Renal pelvis (tissue), 4 donors: ENCODE data around the gene RMDN3. TPM values are rescaled to one million over a fixed set of nuclear protein-coding genes. Genes with fewer than 3 reads are reported as not detected.

ENCODE experiments used
- DNase-seq: peaks from one replicate; pipeline ENCODE4 v3.0.0-alpha.2; 2013
- polyA plus RNA-seq, 3 donors: library from polyadenylated mRNA; unstranded; fragments of 120-200 nt; gene quantifications; one replicate each; pipeline ENCODE4 v1.2.1, GENCODE V29; 2013; ENCODE audit not compliant: insufficient read length in 3 of 3

RMDN3 gene
- polyA plus RNA-seq, 3 donors, result 40.8 to 46.8 (median 45.2) TPM

DNA sequence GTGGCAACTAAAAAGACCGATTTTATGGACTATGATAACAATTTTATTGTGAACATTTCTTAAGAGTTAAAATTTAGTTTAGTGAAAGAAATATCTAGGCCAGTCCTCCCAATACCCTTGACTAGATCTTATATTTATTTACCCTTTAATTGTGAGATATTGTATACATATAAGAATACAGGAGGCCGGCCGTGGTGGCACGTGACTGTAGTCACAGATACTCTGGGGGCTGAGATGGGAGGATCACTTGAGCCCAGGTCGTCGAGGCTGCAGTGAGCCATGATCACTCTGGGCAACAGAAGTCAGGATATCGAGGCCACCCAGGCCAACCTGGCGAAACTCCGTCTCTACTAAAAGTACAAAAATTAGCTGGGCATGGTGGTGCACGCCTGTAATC, 756 bp upstream of the RMDN3 start:
- no peak for DNase-seq

DNA sequence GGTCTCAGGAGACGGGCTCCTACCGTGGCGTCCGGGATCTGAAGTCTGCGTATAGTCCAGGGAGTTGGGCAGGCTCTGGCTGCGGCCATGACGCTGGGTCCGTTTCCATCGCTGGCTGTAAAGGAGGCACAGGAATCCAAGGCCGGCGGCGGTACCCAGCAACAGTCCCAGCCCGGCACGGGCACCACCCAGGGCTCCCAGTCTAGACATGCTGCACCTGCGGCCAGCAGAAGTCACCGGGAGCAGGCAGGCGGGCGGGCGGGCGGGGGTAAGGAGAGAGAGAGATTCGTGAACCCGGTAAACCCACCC, 526 bp downstream of the RMDN3 start:
- no peak for DNase-seq

DNA sequence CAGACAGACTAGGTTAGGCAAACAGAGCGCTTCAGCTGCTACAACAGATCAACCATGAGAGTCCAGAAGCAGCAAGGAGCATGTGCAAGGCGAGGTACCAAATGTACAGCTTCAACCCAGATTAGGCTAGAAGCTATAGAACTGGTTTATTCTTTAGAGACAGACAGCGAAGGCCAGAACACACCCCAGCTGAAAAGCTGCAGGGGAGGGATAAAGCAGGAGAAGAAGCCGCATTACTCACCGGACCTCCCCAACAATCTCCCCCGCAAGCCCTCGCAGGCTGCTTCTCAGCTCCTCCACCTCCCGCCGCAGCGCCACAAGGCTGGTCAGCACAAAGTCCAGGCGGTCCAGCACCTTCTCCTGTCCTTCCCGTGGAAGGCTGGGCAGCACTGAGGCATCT, 3.3 kb downstream of the RMDN3 start:
- DNase-seq, result no peak

DNA sequence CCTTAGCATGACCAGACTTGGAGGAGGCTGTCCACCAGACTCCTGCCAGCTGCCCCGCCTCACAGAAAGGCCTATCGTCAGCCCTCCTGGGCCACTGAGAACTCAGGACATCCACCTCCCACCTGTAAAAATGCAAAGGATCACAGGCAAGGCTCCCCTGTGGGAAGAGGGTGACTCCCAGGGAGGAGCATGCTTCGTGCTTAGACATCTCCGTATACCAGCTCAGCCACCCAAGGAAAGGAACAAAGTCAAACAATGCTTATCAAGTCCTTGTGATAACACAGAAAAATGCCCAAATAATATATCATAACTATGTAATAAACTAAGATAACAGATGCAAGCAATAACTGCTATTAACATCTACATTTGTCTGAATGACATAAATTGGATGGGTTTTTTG, 4.2 kb downstream of the RMDN3 start:
- DNase-seq, result no peak

DNA sequence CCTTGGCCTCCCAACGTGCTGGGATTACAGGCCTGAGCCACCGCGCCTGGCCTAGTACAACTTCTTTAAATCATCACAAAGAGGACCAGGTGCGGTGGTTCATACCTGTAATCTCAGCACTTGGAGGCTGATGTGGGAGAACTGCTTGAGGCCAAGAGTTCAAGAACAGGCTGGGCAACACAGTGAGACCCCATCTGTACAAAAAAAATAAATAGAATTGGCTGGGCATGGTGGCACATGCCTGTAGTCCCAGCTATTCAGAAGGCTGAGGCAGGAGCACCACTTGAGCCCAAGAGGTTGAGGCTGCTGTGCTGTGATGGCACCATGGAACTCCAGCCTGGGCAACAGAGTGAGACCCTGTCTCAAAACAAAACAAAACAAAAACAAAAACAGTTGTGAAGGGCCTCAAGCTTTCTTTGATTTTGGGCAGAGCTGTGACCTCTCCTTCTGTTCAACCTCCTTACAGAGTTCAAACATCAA, 5.9 kb downstream of the RMDN3 start:
- DNase-seq, result no peak

DNA sequence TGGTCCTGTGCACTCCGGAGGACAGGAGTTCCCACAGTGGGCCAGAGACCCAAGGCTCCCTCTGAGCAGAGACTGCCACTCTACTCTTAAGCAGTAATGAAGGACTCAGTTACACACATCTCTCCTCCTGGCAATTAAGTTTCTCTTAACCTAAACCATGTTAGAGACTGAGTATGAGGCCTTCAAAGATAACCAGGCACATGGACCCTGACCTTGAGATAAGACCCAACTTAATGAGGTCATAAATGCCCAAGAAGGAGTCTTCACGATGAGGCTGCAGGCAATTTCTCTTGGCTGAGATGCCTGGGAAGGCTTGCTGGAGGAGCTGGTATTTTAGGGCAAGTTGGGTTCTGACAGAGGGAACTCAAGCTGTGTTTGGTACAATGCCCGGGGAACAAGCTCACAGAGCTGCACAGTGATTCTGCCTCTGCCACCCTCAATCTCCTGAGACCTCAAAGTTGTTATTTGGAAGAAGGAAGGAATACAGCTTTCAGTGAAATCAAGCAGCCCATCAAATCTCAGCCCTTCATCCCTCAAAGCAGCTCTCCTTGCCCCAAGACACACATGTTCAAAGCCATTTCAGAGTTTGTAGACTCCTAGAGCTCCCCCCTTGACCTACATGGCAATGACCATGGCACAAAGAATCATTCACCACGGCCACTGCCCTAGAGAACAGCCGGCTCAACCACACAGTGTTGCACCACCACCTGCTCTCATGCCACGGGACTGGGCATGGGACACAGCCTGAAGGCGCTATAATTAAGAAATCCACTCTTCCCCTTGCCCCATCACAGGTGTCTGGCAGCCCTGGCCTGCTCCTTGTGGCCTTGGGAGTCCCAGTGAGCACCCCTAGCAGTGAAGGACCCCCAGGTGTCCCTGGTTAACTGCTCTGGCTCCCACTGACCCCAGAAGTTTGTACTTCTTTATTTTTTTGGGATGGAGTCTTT, 7.1 kb downstream of the RMDN3 start:
- no peak for DNase-seq

DNA sequence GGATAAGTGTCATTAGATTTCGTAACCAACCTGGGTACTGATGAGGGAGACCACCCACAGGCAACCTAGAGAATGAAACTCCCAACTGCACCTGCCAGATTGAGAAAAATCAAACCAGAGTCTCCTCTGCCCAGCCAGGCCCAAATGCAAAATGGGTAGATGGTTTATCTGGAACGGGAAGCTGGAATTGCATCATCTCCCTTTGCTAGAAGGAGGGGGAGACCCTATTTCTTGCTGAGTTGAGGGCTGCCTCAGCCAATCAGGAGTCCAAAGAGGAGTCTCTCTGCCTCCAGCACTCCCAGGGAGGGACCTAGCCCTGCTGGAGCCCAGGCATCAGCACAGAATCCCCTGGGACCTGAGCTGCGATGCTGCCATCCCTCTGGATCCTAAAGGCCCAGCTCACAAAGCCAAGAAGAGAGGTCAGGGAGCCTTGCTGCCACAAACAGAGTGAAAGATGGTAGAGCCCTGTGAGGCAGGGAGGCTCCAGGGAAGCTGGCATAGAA, 8.1 kb downstream of the RMDN3 start:
- no peak for DNase-seq

DNA sequence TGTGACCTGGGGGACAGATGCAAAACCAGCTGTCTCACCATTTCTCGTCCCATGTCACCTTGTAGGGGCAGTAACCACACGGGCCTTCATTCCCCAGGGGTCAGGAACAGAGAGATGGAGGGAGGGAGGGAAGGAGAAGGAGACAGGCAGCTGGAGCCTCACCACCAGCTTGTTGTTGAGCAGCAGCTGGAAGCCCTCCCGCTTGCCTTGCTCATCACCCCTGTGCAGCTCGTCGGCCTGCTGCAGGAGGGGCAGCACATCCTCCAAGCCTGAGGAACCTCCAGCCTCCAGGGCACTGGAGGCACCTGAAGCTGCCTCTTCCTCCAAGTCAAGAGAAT, 10.3 kb downstream of the RMDN3 start:
- no peak for DNase-seq

DNA sequence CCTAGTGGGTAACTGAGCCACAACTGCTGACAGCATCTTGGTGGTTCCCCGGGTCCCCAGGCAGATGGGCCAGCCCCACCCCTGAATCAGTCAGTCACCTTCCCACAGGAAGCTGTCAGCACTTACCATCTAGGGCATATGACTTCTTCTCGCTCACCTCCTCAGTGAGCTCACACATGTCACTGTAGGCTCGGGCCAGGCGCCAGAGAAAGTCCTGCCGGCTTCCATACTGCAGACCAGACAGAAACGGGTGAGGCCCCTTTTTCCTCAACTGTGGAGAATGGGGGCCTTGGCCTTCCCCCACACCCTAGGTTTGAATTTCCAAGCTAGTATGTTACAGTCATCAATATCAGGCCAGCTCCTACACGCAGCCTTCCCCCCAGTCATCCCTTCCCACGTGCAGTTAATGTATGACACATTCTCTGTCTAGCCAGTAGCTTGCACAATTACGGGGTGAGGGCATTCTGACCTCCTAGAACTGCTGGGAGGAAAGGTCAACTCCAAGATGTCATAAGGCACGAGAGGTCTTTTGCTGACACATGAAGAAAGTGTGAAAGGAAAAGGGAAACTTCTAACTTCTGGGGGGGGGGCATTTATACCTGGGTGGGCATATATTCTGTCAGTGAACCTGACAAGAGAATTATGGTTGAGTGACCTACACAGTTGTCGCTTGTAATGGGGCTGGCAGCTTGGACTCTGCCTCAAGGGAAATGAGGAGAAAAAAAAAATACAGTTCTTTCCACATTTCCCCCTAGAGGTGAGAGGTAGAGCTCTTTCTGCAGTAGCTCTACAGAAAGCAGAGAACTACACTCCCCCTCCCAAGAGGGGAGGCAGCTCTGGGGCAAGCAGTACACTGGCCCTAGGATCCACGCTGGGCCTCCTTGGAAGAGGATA, 10.9 kb downstream of the RMDN3 start:
- DNase-seq, result no peak

DNA sequence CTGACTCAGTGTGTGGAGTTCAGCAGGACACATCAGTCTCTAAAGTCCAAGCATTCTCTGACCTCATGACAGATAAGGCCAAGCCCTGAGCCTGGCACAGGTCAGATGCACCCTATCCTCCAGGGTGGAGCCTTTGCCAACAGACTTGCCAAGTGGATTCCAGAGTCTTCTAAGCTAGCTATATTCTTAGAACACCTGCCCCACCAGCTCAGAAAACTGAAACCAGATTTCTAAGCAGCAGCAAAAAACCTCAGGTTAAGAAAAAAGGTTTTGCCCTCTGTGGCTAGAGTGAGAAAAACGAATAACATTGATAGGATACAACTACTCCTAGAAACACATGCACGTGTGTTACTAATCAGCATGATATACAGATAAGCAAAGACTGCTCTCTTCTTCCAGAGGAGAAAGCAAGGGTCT, 11.6 kb downstream of the RMDN3 start:
- DNase-seq, result no peak

DNA sequence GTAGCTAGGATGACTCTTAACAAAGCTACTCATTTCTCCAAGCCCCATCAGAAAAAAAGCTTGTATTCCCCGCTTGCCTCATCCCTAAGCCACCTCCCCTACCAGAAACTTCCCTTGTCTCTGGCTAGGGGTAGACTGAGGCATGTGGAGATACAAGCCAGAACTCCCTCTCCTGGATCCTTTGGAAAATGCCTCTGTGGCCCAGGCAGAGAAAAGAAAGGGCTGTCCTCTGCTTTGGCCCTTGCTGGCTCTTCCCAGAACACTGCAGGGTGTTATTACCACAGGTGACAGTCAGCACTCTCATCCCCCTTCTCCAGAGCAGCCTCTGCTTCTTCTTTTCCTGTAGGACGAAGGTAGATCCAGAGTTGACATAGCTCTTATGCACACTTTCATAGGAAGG, 15.2 kb downstream of the RMDN3 start:
- DNase-seq, result no peak

DNA sequence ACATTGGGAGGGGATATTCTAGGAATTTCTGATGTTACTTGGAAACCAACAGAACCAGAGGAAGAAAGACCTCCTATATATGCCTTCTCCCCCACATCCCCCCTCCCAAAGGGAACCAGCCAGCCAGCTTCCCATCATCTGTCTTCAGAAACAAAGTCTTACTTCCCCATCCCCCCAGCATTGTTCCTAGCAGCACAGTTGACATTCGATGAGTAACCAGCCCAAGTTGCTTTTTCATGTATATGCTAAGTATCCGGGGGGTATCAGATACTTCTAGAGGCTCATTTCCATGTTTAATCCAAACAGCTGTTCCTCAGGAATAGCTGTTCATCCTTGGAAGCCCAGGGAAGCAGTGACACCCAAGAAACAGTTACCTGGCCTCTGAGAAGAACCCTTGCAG, 16.0 kb downstream of the RMDN3 start:
- DNase-seq, result no peak

DNA sequence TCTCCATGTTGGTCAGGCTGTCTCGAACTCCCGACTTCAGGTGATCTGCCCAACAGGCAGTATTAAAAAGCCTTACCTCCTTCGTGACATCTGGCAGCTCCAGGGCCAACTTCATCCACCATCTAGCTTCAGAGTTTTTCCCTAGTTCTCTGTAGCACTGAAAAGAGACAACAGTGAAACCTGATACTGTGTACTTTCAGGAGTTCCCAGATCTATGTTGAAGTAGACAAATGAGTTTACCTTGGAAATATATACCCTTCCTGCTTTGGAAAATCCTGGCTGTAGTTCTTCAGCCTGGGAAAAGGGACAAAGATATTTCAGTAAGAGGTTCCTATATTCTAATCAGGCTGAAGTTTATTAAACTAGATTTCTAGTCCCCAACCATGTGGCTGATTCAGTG, 18.0 kb downstream of the RMDN3 start:
- no peak for DNase-seq

DNA sequence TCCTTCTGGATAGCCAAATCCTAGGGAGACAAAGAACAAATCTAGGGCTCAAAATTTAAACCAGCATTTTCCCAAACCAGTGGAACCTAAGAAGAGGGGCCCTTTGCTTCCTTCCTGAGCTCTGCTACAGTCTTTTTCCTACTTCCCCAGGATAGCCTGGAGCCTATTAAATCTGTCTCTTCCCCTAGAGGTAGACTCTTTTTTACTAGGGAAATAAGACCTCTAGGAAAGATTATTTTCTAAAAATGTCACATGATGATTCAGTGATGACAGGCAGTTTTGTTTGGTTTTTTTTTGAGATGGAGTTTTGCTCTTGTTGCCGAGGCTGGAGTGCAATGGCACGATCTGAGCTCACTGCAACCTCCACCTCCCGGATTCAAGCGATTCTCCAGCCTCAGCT, 18.5 kb downstream of the RMDN3 start:
- DNase-seq, result no peak

DNA sequence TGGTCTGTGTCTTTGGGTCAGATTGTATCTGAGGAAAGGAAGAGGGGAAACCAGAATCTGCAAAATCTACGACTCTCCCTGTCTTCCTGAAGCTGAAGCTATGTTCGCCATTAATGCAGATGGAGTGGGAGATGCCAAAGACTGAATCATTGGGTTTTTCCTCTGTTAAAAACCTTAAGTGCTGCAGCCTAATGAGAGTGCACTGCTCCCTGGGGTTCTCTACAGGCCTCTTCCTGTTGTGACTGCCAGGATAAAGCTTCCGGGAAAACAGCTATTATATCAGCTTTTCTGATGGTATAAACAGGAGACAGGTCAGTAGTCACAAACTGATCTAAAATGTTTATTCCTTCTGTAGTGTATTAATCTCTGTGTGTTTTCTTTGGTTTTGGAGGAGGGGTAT, 24.0 kb downstream of the RMDN3 start:
- DNase-seq, result no peak

DNA sequence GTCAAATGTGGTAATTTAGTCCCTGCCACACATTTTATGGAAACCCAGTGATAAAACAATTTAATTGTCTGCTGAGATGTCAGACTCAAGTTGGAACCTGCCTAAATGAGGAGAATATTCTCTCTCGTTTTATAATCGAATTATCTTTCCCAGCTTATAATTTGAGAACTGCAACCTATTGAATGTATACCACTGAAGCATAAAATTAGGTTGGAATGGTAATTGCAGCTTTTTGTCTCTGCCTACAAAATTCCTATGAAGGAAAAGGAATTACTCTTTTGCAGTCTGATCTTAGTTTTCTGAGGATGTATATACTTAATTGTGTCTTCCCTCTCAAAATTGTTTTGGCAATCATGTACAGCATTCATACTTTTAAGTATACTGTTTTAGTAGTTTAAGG, 31.1 kb downstream of the RMDN3 start:
- no peak for DNase-seq

DNA sequence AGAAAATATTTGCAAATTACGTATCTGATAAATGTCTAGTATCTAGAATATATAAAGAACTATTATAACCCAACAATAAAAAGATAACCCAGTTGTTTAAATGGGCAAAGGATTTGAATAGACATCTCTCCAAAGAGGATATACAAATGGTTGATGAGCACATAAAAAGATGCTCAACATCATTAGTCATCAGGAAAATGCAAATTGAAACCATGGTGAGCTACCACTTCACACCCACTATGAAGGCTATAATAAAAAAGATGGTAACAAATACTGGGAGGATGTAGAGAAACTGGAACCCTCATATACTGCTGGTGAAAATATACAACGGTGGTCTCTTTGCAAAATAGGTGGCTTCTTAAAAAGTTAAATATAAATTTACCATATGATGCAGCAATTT, 32.1 kb downstream of the RMDN3 start:
- DNase-seq, result no peak

DNA sequence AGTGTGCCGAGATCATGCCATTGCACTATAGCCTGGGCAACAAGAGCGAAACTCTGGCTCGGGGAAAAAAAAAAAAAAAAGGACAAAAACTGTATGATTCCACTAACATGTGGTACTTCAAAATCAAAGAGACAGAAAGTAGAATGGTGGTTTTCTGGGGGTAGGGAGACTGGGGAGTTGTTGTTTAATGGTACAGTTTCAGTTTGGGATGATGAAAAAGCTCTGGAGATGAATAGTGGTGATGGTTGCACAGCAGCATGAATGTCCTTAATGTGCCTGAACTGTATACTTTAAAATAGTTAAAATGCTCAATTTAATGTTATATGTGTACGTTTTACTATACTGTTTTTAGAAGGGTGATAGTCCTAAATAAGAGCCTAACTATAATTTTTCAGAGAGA, 32.7 kb downstream of the RMDN3 start:
- no peak for DNase-seq

DNA sequence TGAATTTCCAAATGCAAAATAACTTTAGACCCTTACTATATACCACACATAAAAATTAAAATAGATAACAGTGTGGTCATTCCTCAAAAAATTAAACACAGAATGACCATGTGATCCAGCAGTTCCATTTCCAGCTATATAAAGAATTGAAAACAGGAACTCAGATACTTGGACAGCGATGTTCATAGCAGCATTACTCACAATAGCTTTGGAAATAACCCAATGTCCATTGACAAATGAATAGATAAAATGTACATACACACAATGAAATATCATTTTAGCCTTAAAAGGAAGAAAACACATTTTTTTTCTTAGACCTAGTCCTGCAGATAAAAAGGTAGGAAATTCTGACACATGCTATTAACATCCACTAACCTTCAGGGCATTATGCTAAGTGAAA, 33.4 kb downstream of the RMDN3 start:
- DNase-seq, result no peak

DNA sequence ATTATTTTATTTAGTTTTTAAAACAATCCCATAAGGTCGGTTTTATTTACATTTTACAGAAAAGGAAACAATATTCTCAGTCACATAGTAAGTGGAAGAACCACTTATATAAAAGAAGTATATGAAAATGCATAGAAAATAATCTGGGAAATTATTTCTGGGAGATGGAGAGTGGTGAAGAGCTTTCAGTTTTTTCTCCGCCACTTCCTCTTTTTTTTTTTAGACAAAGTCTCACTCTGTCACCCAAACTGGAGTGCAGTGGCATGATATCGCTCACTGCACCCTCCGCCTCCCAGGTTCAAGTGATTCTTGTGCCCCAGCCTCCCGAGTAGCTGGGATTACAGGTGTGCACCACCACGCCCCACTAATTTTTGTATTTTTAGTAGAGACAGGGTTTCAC, 38.9 kb downstream of the RMDN3 start:
- DNase-seq, result no peak

DNA sequence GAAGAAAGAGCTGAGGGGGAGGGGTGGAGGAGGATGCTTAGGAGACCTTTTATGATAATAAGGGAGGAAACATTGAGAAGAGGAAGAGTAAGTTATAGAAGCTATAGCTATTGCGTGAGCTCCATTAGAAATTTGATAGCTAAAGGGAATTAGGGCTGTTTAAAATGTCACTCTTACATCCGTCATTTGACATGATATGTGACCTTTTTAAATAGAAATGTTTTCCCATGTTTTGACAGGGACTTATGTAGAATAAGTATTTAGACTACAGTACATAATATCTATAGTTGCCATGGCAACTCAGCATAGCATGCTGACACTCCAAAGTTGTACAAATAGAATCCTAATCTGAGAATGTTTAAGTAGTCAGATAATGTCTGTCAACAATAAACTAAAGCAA, 40.9 kb downstream of the RMDN3 start:
- no peak for DNase-seq

DNA sequence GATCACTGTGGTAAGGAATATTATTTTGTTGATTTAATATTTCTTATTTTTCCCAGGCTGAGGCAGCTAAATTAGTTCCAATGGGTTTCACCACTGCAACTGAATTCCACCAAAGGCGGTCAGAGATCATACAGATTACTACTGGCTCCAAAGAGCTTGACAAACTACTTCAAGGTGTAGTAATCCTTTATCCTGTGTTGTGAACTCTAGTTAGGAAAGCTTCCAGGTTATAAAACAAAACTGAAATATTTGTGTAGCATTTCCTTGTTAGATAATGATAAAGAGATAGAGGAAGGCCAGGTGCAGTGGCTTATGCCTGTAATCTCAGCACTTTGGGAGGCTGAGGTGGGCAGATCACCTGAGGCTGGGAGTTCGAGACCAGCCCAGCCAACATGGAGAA, 48.9 kb downstream of the RMDN3 start:
- no peak for DNase-seq

DNA sequence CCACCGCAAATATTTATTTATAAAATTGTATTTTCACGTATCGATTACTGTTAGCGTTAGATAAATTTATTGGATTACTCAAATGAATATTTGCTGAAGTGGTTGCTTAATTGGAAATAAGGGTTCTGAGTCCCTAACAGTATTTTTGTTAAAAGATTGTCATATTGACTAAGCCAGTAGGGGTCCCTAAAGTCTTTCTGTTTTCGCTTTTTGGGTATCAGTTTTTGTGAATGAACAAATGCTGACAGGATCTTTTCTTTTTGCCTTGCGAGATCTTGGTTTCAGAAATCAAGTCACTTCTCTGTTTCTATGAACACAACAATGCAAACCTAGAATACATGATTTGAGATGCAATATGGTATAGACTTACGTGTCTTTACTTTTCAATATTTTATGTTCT, 53.0 kb downstream of the RMDN3 start:
- DNase-seq, result no peak
